SK-N-SH (cell line): ENCODE results near the gene BCL6B. TPM values are rescaled to one million over a fixed set of nuclear protein-coding genes. Genes with fewer than 3 reads are reported as not detected.

ENCODE experiments used
- CTCF ChIA-PET: fragments of 300-600, 350-600 bp; formaldehyde crosslinking; extraction: SDS; loops from one replicate; lab custom pipeline; 2021; lab: Yijun Ruan, JAX
- POLR2A ChIA-PET: fragments of 350-600 bp; sonication (Branson Sonifier 250); formaldehyde crosslinking; extraction: SDS; loops from one replicate; lab custom pipeline; 2020; ENCODE audit warnings: antibody characterized with exemption, inconsistent platforms; lab: Yijun Ruan, JAX
- DNase-seq: peaks from one replicate; pipeline ENCODE4 v3.0.0; 2012
- H2AFZ ChIP-seq: fragments of 200-600 bp; sonication (generic); 2 replicates; pipeline ENCODE4 v1.8.1; 2016; ENCODE audit warnings: antibody characterized with exemption, mild to moderate bottlenecking, low read depth
- H3F3A ChIP-seq: fragments of 200-600 bp; sonication (generic); replicated peaks from 2 replicates; pipeline ENCODE3; 2016; ENCODE audit warnings: antibody characterized with exemption, mild to moderate bottlenecking; ENCODE audit not compliant: insufficient read depth
- H3K27ac ChIP-seq, 2 experiments: fragments of 200-500 bp in 1 of 2; fragments of 200-600 bp in 1 of 2; sonication (Bioruptor generic) in 1 of 2; sonication (generic), shearing (Covaris generic) in 1 of 2; 2 replicates each; pipeline versions ENCODE4 v1.5.1 to v1.6.1; 2014 to 2016; ENCODE audit warnings: low read depth in 2 of 2, inconsistent platforms in 1 of 2, low read length in 1 of 2, mild to moderate bottlenecking in 1 of 2, mixed read lengths in 1 of 2
- H3K27me3 ChIP-seq: fragments of 200-600 bp; sonication (generic), shearing (Covaris generic); 2 replicates; pipeline ENCODE4 v1.6.1; 2016; ENCODE audit warnings: mixed run types; ENCODE audit not compliant: insufficient read depth
- H3K36me3 ChIP-seq, 2 experiments: fragments of 200-500 bp in 1 of 2; fragments of 200-600 bp in 1 of 2; sonication (Bioruptor generic) in 1 of 2; sonication (generic) in 1 of 2; replicated peaks in 1 of 2; 2 replicates each; pipeline versions ENCODE3 to v1.5.1; 2014 to 2016; ENCODE audit warnings: low read length in 1 of 2, mild to moderate bottlenecking in 1 of 2; ENCODE audit not compliant: insufficient read depth in 2 of 2, control insufficient read depth in 1 of 2
- H3K4me1 ChIP-seq, 2 experiments: fragments of 200-500 bp in 1 of 2; fragments of 200-600 bp in 1 of 2; sonication (Bioruptor generic) in 1 of 2; sonication (generic), shearing (Covaris generic) in 1 of 2; 2 replicates each; pipeline versions ENCODE4 v1.5.1 to v1.6.1; 2014 to 2016; ENCODE audit warnings: low read depth in 1 of 2, low read length in 1 of 2, mixed run types in 1 of 2; ENCODE audit not compliant: insufficient read depth in 2 of 2, control insufficient read depth in 1 of 2
- H3K4me2 ChIP-seq: fragments of 200-600 bp; sonication (generic), shearing (Covaris generic); 2 replicates; pipeline ENCODE4 v1.6.1; 2017; ENCODE audit warnings: mixed run types
- H3K4me3 ChIP-seq, 2 experiments: fragments of 200-500 bp in 1 of 2; fragments of 200-600 bp in 1 of 2; sonication (Bioruptor generic) in 1 of 2; sonication (generic), shearing (Covaris generic) in 1 of 2; 2 replicates each; pipeline versions ENCODE4 v1.5.1 to v1.8.1; 2014 to 2016; ENCODE audit warnings: low read depth in 2 of 2, inconsistent platforms in 1 of 2, low read length in 1 of 2, mild to moderate bottlenecking in 1 of 2, mixed read lengths in 1 of 2, moderate library complexity in 1 of 2
- H3K79me2 ChIP-seq: fragments of 200-600 bp; sonication (generic); 2 replicates; pipeline ENCODE4 v1.8.1; 2017; ENCODE audit warnings: mild to moderate bottlenecking; ENCODE audit not compliant: insufficient read depth
- H3K9ac ChIP-seq: fragments of 200-600 bp; sonication (generic); 2 replicates; pipeline ENCODE4 v1.6.1; 2017; ENCODE audit warnings: mixed run types
- H3K9me2 ChIP-seq: fragments of 200-600 bp; sonication (generic); 2 replicates; pipeline ENCODE4 v1.6.1; 2017; ENCODE audit warnings: mixed run types
- H3K9me3 ChIP-seq: fragments of 200-600 bp; sonication (generic); 2 replicates; pipeline ENCODE4 v1.6.1; 2017; ENCODE audit warnings: mixed run types, mild to moderate bottlenecking, moderate library complexity
- H4K20me1 ChIP-seq: fragments of 200-600 bp; sonication (generic); 2 replicates; pipeline ENCODE4 v1.6.1; 2017; ENCODE audit warnings: mild to moderate bottlenecking, mixed run types; ENCODE audit not compliant: insufficient read depth
- CTCF ChIP-seq: fragments of 200-600 bp; sonication (generic); IDR thresholded peaks from 2 replicates; pipeline ENCODE4 v1.6.1; 2017; ENCODE audit warnings: antibody characterized with exemption, mild to moderate bottlenecking, moderate library complexity
- FOSL2 ChIP-seq: IDR thresholded peaks from 2 replicates; pipeline ENCODE4 v1.4.0; 2012; ENCODE audit warnings: low read depth, mild to moderate bottlenecking, moderate library complexity, borderline replicate concordance
- FOXM1 ChIP-seq: IDR thresholded peaks from 2 replicates; pipeline ENCODE4 v1.4.0; 2012; ENCODE audit warnings: low read depth, mild to moderate bottlenecking
- GABPA ChIP-seq: IDR thresholded peaks from 2 replicates; pipeline ENCODE4 v1.4.0; 2012; ENCODE audit warnings: low read depth, mild to moderate bottlenecking
- GATA2 ChIP-seq: sonication (generic); formaldehyde crosslinking; IDR thresholded peaks from 2 replicates; pipeline ENCODE4 v1.5.0; 2020; ENCODE audit warnings: mild to moderate bottlenecking, missing genetic modification reagents
- JUND ChIP-seq: IDR thresholded peaks from 2 replicates; pipeline ENCODE4 v1.4.0; 2012
- MAX ChIP-seq: IDR thresholded peaks from 2 replicates; pipeline ENCODE4 v1.4.0; 2012; ENCODE audit warnings: low read depth
- MEF2A ChIP-seq: IDR thresholded peaks from 2 replicates; pipeline ENCODE4 v1.4.0; 2012; ENCODE audit warnings: low read depth, borderline replicate concordance
- NFIC ChIP-seq: IDR thresholded peaks from 2 replicates; pipeline ENCODE4 v1.4.0; 2012; ENCODE audit warnings: borderline replicate concordance
- NRF1 ChIP-seq: IDR thresholded peaks from 2 replicates; pipeline ENCODE4 v1.6.1; 2012; ENCODE audit warnings: low read depth, mild to moderate bottlenecking, low read length
- PBX3 ChIP-seq: IDR thresholded peaks from 2 replicates; pipeline ENCODE4; 2012
- RAD21 ChIP-seq: IDR thresholded peaks from 2 replicates; pipeline ENCODE4 v1.6.1; 2012; ENCODE audit warnings: mild to moderate bottlenecking, low read length
- RCOR1 ChIP-seq: fragments of 150-350 bp; IDR thresholded peaks from 2 replicates; pipeline ENCODE4 v1.6.1; 2017; ENCODE audit warnings: antibody characterized with exemption, low read length
- RFX5 ChIP-seq: IDR thresholded peaks from 2 replicates; pipeline ENCODE4 v1.6.1; 2012; ENCODE audit warnings: mild to moderate bottlenecking, improper control_type of control experiment, low read length
- RXRA ChIP-seq: IDR thresholded peaks from 2 replicates; pipeline ENCODE4 v1.4.0; 2012; ENCODE audit warnings: low read depth, mild to moderate bottlenecking, borderline replicate concordance
- TAF1 ChIP-seq: IDR thresholded peaks from 2 replicates; pipeline ENCODE4 v1.6.1; 2012; ENCODE audit warnings: low read depth, mild to moderate bottlenecking, low read length, moderate library complexity, borderline replicate concordance
- TCF12 ChIP-seq: IDR thresholded peaks from 2 replicates; pipeline ENCODE4 v1.4.0; 2012
- TEAD4 ChIP-seq: IDR thresholded peaks from 2 replicates; pipeline ENCODE4 v1.4.0; 2012; ENCODE audit warnings: mild to moderate bottlenecking, borderline replicate concordance; ENCODE audit not compliant: insufficient read depth
- YY1 ChIP-seq: IDR thresholded peaks from 2 replicates; pipeline ENCODE4 v1.4.0; 2012; ENCODE audit warnings: low read depth, mild to moderate bottlenecking
- WGBS: methylation state at CpG from one replicate; pipeline ENCODE4 v1.1.6; 2017; ENCODE audit warnings: low lambda C conversion rate; 5-methylcytosine and 5-hydroxymethylcytosine counted together
- polyA plus RNA-seq, 3 experiments: library from polyadenylated mRNA; depleted of rRNA; stranded (reverse); fragments of >200 nt; gene quantifications; 2 replicates each; pipeline ENCODE4 v1.2.3, GENCODE V29; 2012
- TF ChIP-seq, protein P1 (sequence below): IDR thresholded peaks from 2 replicates; pipeline ENCODE4 v1.4.0; 2012; ENCODE audit warnings: low read depth, borderline replicate concordance
- TF ChIP-seq, protein P2 (sequence below): IDR thresholded peaks from 2 replicates; pipeline ENCODE4 v1.4.0; 2012; ENCODE audit warnings: low read depth, borderline replicate concordance

Gene BCL6B
- polyA plus RNA-seq, 1 of the 3 experiments (the other 2 are of a cell fraction) = 0.02 TPM

DNA sequence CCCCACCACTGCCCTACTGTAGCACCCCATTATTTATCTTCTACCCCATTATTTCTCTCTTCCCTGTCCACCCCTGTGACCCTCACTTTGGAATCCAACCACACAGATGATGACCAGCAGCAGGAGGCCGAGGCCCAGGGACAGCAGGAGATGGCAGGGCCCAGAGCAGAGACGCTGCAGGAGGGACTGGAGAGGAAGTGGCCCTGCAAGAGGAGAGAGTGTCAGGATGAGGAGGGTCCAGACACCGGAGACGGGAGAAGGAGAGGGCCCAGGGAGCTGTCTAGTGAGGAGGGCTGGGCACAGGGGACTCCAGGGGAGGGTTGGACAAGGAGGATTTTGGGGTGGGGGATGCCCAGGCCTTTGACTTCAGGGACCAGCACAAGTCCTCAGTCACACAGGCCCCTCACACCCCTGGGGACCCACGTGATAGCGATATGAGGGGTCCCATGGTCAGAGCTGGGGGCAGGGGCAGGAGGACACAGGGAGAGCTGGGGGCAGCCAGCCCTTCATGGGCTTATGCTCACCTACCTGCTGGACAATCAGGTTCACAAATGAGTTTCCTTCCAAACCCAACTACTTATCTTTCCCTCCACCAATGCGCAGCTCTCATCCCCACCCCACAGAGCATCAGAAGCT lies 55.2 kb downstream of the BCL6B start (continued):
- TF ChIP-seq, protein P1, sequence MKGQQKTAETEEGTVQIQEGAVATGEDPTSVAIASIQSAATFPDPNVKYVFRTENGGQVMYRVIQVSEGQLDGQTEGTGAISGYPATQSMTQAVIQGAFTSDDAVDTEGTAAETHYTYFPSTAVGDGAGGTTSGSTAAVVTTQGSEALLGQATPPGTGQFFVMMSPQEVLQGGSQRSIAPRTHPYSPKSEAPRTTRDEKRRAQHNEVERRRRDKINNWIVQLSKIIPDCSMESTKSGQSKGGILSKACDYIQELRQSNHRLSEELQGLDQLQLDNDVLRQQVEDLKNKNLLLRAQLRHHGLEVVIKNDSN = no peak
- TF ChIP-seq TCF12 (no peak), MAX (no peak), PBX3 (no peak), NFIC (no peak), YY1 (no peak), RXRA (no peak)

DNA sequence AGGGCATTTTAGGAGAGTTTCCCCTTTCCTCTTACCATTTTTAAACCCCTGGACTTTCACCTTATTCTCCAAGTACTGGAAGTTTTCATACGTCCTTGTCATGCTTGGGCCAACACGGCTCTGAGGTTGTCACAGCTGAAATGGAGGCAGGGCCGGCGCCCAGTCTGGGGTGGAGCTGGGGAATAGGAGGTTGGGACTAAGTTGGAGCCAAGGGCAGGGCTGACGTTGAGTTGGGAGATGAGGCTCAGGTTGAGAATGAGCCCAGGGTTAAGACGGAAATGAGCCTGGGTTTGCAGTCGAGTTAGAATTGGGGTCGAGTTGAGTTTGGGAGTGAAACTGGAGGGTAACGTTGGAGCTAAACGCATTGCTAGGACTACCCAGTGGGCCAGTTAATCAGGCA lies 55.9 kb downstream of the BCL6B start:
- no peak overlapping the region for H2AFZ ChIP-seq
- H3K4me2 ChIP-seq = no peak overlapping the region
- H3K9ac ChIP-seq = no peak overlapping the region
- H3K9me3 ChIP-seq = no peaks in the 10 kb centered on the region
- WGBS = 31% methylated on average over 10 of the region's 10 CpGs
- H3K27ac ChIP-seq = no peak overlapping the region
- no peaks in the 10 kb centered on the region for H3K79me2 ChIP-seq
- ChIA-PET CTCF (interaction anchor here (0.9 kb wide), 1 partner anchor 27 kb away, joined by 3 read pairs; no protein-coding TSS in a partner anchor), POLR2A (no interaction called here)
- no peaks in the 10 kb centered on the region for H4K20me1 ChIP-seq
- TF ChIP-seq RAD21 (no peak), JUND (no peak), TAF1 (no peak), GABPA (no peak), RCOR1 (no peak), MEF2A (no peak), CTCF (no peak), TCF12 (no peak), RFX5 (no peak), PBX3 (no peak), FOSL2 (no peak), YY1 (no peak), NRF1 (no peak), FOXM1 (no peak), TEAD4 (no peak), GATA2 (no peak)
- TF ChIP-seq, protein P2, sequence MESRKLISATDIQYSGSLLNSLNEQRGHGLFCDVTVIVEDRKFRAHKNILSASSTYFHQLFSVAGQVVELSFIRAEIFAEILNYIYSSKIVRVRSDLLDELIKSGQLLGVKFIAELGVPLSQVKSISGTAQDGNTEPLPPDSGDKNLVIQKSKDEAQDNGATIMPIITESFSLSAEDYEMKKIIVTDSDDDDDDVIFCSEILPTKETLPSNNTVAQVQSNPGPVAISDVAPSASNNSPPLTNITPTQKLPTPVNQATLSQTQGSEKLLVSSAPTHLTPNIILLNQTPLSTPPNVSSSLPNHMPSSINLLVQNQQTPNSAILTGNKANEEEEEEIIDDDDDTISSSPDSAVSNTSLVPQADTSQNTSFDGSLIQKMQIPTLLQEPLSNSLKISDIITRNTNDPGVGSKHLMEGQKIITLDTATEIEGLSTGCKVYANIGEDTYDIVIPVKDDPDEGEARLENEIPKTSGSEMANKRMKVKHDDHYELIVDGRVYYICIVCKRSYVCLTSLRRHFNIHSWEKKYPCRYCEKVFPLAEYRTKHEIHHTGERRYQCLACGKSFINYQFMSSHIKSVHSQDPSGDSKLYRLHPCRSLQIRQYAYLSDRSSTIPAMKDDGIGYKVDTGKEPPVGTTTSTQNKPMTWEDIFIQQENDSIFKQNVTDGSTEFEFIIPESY = no peak
- TF ChIP-seq, protein P1 = no peak
- no peak for DNase-seq
- H3K4me1 ChIP-seq = no peaks in the 10 kb centered on the region
- H3K27me3 ChIP-seq = peaks cover 37% of the 10 kb centered on the region
- no peaks in the 10 kb centered on the region for H3K9me2 ChIP-seq
- H3K4me3 ChIP-seq = no peak overlapping the region
- H3K36me3 ChIP-seq = no peaks in the 10 kb centered on the region
- no peaks in the 10 kb centered on the region for H3F3A ChIP-seq
